ENCODE measurements around the gene MEF2C.
A peak's percentile ranks its signal among the peaks of the same experiment; 100 is the strongest.
"Not testable (repeated sequence)": the region's sequence is repeated elsewhere in the genome, so short reads cannot be mapped to it uniquely, and the experiment has no call there.

MEF2C gene

GRCh38 chr5:88863523-88863922 is 19.5 kb downstream of the MEF2C start:
- H3K4me3 ChIP-seq (ENCODE audit: low read depth, low read length), result no peak overlapping the region
- DNase-seq (ENCODE audit: low read depth), result no peak
- TF ChIP-seq, protein P1, sequence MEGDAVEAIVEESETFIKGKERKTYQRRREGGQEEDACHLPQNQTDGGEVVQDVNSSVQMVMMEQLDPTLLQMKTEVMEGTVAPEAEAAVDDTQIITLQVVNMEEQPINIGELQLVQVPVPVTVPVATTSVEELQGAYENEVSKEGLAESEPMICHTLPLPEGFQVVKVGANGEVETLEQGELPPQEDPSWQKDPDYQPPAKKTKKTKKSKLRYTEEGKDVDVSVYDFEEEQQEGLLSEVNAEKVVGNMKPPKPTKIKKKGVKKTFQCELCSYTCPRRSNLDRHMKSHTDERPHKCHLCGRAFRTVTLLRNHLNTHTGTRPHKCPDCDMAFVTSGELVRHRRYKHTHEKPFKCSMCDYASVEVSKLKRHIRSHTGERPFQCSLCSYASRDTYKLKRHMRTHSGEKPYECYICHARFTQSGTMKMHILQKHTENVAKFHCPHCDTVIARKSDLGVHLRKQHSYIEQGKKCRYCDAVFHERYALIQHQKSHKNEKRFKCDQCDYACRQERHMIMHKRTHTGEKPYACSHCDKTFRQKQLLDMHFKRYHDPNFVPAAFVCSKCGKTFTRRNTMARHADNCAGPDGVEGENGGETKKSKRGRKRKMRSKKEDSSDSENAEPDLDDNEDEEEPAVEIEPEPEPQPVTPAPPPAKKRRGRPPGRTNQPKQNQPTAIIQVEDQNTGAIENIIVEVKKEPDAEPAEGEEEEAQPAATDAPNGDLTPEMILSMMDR (conservative IDR thresholded peaks at IDR 0.05; ENCODE audit: low read depth, low read length), result no peak

- no peak for DNase-seq (ENCODE audit: low read depth)
- H3K4me3 ChIP-seq (ENCODE audit: low read depth, low read length), result no peak overlapping the region
- TF ChIP-seq, protein P1 (conservative IDR thresholded peaks at IDR 0.05; ENCODE audit: low read depth, low read length), result no peak
Measured at GRCh38 chr5:88862547-88863175, 20.3 kb downstream of the MEF2C start.

GRCh38 chr5:88861231-88861630 is 21.8 kb downstream of the MEF2C start:
- H3K4me3 ChIP-seq (ENCODE audit: low read depth, low read length), result no peak overlapping the region
- no peak for DNase-seq (ENCODE audit: low read depth)
- TF ChIP-seq, protein P1 (conservative IDR thresholded peaks at IDR 0.05; ENCODE audit: low read depth, low read length), result no peak

GRCh38 chr5:88860501-88860900 is 22.5 kb downstream of the MEF2C start:
- H3K4me3 ChIP-seq (ENCODE audit: low read depth, low read length), result no peak overlapping the region
- TF ChIP-seq, protein P1 (conservative IDR thresholded peaks at IDR 0.05; ENCODE audit: low read depth, low read length), result no peak
- peak; percentile 13 for DNase-seq (ENCODE audit: low read depth)

DNA sequence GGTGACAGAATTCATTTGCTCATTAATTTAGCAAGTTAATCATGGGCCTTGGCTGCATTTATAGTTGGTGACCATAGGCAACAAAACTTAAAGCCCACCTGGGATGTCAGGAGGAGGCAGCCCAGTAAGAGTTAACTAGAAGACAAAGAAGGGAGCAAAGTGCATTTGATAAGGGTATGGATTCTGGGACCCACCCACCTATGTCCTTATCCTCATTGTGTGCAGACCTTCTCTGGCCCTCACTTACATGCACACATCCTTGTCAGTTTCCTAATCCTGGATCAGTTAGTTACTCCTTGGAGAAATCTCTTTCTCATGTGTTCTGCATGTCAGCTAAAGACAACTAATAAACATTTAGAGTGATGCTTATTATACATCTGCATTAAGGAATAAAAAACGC is 24.6 kb downstream of the MEF2C start:
- H3K4me3 ChIP-seq (ENCODE audit: low read depth, low read length), result no peak overlapping the region
- no peak for DNase-seq (ENCODE audit: low read depth)
- TF ChIP-seq, protein P1 (conservative IDR thresholded peaks at IDR 0.05; ENCODE audit: low read depth, low read length), result no peak

DNA sequence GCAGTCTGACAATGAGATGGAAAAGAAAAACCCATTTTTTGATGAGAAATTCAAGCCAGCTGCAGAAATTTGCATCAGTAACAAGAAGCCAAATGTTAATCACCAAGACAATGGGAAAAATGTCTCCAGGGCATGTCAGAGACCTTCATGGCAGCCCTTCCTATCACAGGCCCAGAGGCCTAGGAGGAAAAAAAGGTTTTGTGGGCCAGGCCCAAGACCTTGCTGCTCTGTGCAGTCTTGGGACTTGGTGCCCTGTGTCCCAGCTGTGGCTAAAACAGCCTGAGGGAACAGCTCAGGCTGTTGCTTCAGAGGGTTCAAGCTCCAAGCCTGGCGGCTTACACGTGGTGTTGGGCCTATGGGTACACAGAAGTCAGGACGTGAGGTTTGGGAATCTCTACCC is 26.6 kb downstream of the MEF2C start:
- not testable (repeated sequence) for DNase-seq (ENCODE audit: low read depth); H3K4me3 ChIP-seq (ENCODE audit: low read depth, low read length)

GRCh38 chr5:88854769-88855168 is 28.2 kb downstream of the MEF2C start:
- TF ChIP-seq, protein P1 (conservative IDR thresholded peaks at IDR 0.05; ENCODE audit: low read depth, low read length), result no peak
- DNase-seq (ENCODE audit: low read depth), result no peak
- no peak overlapping the region for H3K4me3 ChIP-seq (ENCODE audit: low read depth, low read length)
